ENCODE data around the gene PRDM10.
"Not testable (repeated sequence)": the region's sequence is repeated elsewhere in the genome, so short reads cannot be mapped to it uniquely, and the experiment has no call there.

PRDM10 gene

GRCh38 chr11:129888451-129888850 lies 114.2 kb downstream of the PRDM10 start:
- no peak for DNase-seq

- DNase-seq: no peak
Observed at GRCh38 chr11:129885381-129885780, 117.3 kb downstream of the PRDM10 start.

- DNase-seq: no peak
Observed at GRCh38 chr11:129884581-129884980, 118.1 kb downstream of the PRDM10 start.

- DNase-seq: peak in 1 of 2 experiments; percentile 36
Observed at GRCh38 chr11:129881570-129882170, 121.0 kb downstream of the PRDM10 start.

GRCh38 chr11:129880311-129880710 lies 122.3 kb downstream of the PRDM10 start:
- no peak for DNase-seq

- DNase-seq: no peak
Observed at GRCh38 chr11:129871914-129872313, 130.7 kb downstream of the PRDM10 start.

GRCh38 chr11:129868626-129869025 lies 134.0 kb downstream of the PRDM10 start:
- DNase-seq: not testable (repeated sequence)

GRCh38 chr11:129866311-129866710 lies 136.3 kb downstream of the PRDM10 start:
- no peak for DNase-seq

- no peak for DNase-seq
Observed at GRCh38 chr11:129865701-129866100, 136.9 kb downstream of the PRDM10 start.

- DNase-seq: no peak
Observed at GRCh38 chr11:129864811-129865210, 137.8 kb downstream of the PRDM10 start.

- peak; percentile 83 to 87 for DNase-seq
Observed at GRCh38 chr11:129861702-129862522, 140.7 kb downstream of the PRDM10 start.

GRCh38 chr11:129856036-129856435 lies 146.6 kb downstream of the PRDM10 start:
- no peak for DNase-seq

- no peak for DNase-seq
Observed at GRCh38 chr11:129855086-129855485, 147.5 kb downstream of the PRDM10 start.

- no peak for DNase-seq
Observed at GRCh38 chr11:129854232-129854805, 148.3 kb downstream of the PRDM10 start.

GRCh38 chr11:129853518-129854231 lies 149.0 kb downstream of the PRDM10 start:
- DNase-seq: no peak

GRCh38 chr11:129852125-129852740 lies 150.4 kb downstream of the PRDM10 start:
- DNase-seq: no peak

Data from SW 1271 (cell line).